Measurements from ENCODE around the gene TRABD2A.
"Not testable (repeated sequence)": the region's sequence is repeated elsewhere in the genome, so short reads cannot be mapped to it uniquely, and the experiment has no call there.

The TRABD2A gene

GRCh38 chr2:84880645-84881521 lies at the start of gene TRABD2A:
TRABD2A (minus strand) TSS chr2:84881084; CDS start chr2:84881039, 45 bp downstream.
- no peak within 1 kb of the TSS for H3K27ac ChIP-seq (ENCODE audit: low read length)
- H3K4me1 ChIP-seq (ENCODE audit: control insufficient read depth in 1 of 2, insufficient read depth in 2 of 2, low read length in 2 of 2) = peaks cover 0 to 23% of the 10 kb centered on the region in 2 donors
- H3K4me3 ChIP-seq (ENCODE audit: low read depth in 1 of 2, low read length in 2 of 2) = peak within 1 kb of the TSS; percentile 71 to 72
- H3K27me3 ChIP-seq (ENCODE audit: low read depth, low read length) = peaks cover 10% of the 10 kb centered on the region
- H3K36me3 ChIP-seq (ENCODE audit: control insufficient read depth in 1 of 2, insufficient read depth in 2 of 2, low read length in 2 of 2) = no peaks in the 10 kb centered on the region
- H3K9me3 ChIP-seq (ENCODE audit: control insufficient read depth in 1 of 2, low read length in 2 of 2) = no peaks in the 10 kb centered on the region

- no peaks in the 10 kb centered on the region for H3K36me3 ChIP-seq (ENCODE audit: control insufficient read depth in 1 of 2, insufficient read depth in 2 of 2, low read length in 2 of 2)
- H3K4me1 ChIP-seq (ENCODE audit: control insufficient read depth in 1 of 2, insufficient read depth in 2 of 2, low read length in 2 of 2) = peaks cover 0 to 16% of the 10 kb centered on the region in 2 donors
- H3K9me3 ChIP-seq (ENCODE audit: control insufficient read depth in 1 of 2, low read length in 2 of 2) = no peaks in the 10 kb centered on the region
- H3K27me3 ChIP-seq (ENCODE audit: low read depth, low read length) = no peaks in the 10 kb centered on the region
- H3K27ac ChIP-seq (ENCODE audit: low read length) = no peak overlapping the region
- H3K4me3 ChIP-seq (ENCODE audit: low read depth in 1 of 2, low read length in 2 of 2) = peak overlapping the region; percentile 61 to 73
These were observed 46.4 kb upstream of the TRABD2A start for GRCh38 chr2:84927275-84927627.

GRCh38 chr2:84925724-84926376 lies 45.0 kb upstream of the TRABD2A start:
- H3K9me3 ChIP-seq (ENCODE audit: control insufficient read depth in 1 of 2, low read length in 2 of 2) = no peaks in the 10 kb centered on the region
- H3K4me1 ChIP-seq (ENCODE audit: control insufficient read depth in 1 of 2, insufficient read depth in 2 of 2, low read length in 2 of 2) = peaks cover 0 to 16% of the 10 kb centered on the region in 2 donors
- peak overlapping the region; percentile 61 to 73 for H3K4me3 ChIP-seq (ENCODE audit: low read depth in 1 of 2, low read length in 2 of 2)
- no peaks in the 10 kb centered on the region for H3K36me3 ChIP-seq (ENCODE audit: control insufficient read depth in 1 of 2, insufficient read depth in 2 of 2, low read length in 2 of 2)
- no peak overlapping the region for H3K27ac ChIP-seq (ENCODE audit: low read length)
- no peaks in the 10 kb centered on the region for H3K27me3 ChIP-seq (ENCODE audit: low read depth, low read length)

- H3K9me3 ChIP-seq (ENCODE audit: control insufficient read depth in 1 of 2, low read length in 2 of 2) = no peaks in the 10 kb centered on the region
- H3K27ac ChIP-seq (ENCODE audit: low read length) = no peak overlapping the region
- H3K36me3 ChIP-seq (ENCODE audit: control insufficient read depth in 1 of 2, insufficient read depth in 2 of 2, low read length in 2 of 2) = no peaks in the 10 kb centered on the region
- peaks cover 0 to 16% of the 10 kb centered on the region in 2 donors for H3K4me1 ChIP-seq (ENCODE audit: control insufficient read depth in 1 of 2, insufficient read depth in 2 of 2, low read length in 2 of 2)
- no peaks in the 10 kb centered on the region for H3K27me3 ChIP-seq (ENCODE audit: low read depth, low read length)
- no peak overlapping the region for H3K4me3 ChIP-seq (ENCODE audit: low read depth in 1 of 2, low read length in 2 of 2)
These were observed 44.4 kb upstream of the TRABD2A start for GRCh38 chr2:84925336-84925723.

GRCh38 chr2:84924173-84925106 lies 43.6 kb upstream of the TRABD2A start:
- no peaks in the 10 kb centered on the region for H3K27me3 ChIP-seq (ENCODE audit: low read depth, low read length)
- H3K27ac ChIP-seq (ENCODE audit: low read length) = peak overlapping the region; percentile 54

GRCh38 chr2:84923009-84923408 lies 42.1 kb upstream of the TRABD2A start:
- Histone ChIP-seq H3K27me3 (ENCODE audit: low read depth, low read length) (no peaks in the 10 kb centered on the region), H3K36me3 (ENCODE audit: control insufficient read depth in 1 of 2, insufficient read depth in 2 of 2, low read length in 2 of 2) (peaks cover 0 to 4% of the 10 kb centered on the region in 2 donors), H3K27ac (ENCODE audit: low read length) (no peak overlapping the region), H3K4me3 (ENCODE audit: low read depth in 1 of 2, low read length in 2 of 2) (no peak overlapping the region), H3K4me1 (ENCODE audit: control insufficient read depth in 1 of 2, insufficient read depth in 2 of 2, low read length in 2 of 2) (peaks cover 3 to 20% of the 10 kb centered on the region in 2 donors), H3K9me3 (ENCODE audit: control insufficient read depth in 1 of 2, low read length in 2 of 2) (no peaks in the 10 kb centered on the region)

More at GRCh38 chr2:84924173-84925106, 43.6 kb upstream of the TRABD2A start:
- Histone ChIP-seq H3K9me3 (ENCODE audit: control insufficient read depth in 1 of 2, low read length in 2 of 2) (no peaks in the 10 kb centered on the region), H3K4me3 (ENCODE audit: low read depth in 1 of 2, low read length in 2 of 2) (no peak overlapping the region), H3K4me1 (ENCODE audit: control insufficient read depth in 1 of 2, insufficient read depth in 2 of 2, low read length in 2 of 2) (peaks cover 2 to 20% of the 10 kb centered on the region in 2 donors), H3K36me3 (ENCODE audit: control insufficient read depth in 1 of 2, insufficient read depth in 2 of 2, low read length in 2 of 2) (peaks cover 0 to 4% of the 10 kb centered on the region in 2 donors)

GRCh38 chr2:84919885-84920580 lies 39.1 kb upstream of the TRABD2A start:
- Histone ChIP-seq H3K4me3 (ENCODE audit: low read depth in 1 of 2, low read length in 2 of 2) (peak overlapping the region in 1 of 2 donors; percentile 23), H3K27ac (ENCODE audit: low read length) (peak overlapping the region; percentile 62), H3K4me1 (ENCODE audit: control insufficient read depth in 1 of 2, insufficient read depth in 2 of 2, low read length in 2 of 2) (peaks cover 3 to 4% of the 10 kb centered on the region in 2 donors), H3K36me3 (ENCODE audit: control insufficient read depth in 1 of 2, insufficient read depth in 2 of 2, low read length in 2 of 2) (peaks cover 0 to 4% of the 10 kb centered on the region in 2 donors), H3K27me3 (ENCODE audit: low read depth, low read length) (no peaks in the 10 kb centered on the region), H3K9me3 (ENCODE audit: control insufficient read depth in 1 of 2, low read length in 2 of 2) (no peaks in the 10 kb centered on the region)

GRCh38 chr2:84918430-84918829 lies 37.5 kb upstream of the TRABD2A start:
- Histone ChIP-seq H3K27me3 (ENCODE audit: low read depth, low read length) (no peaks in the 10 kb centered on the region), H3K4me3 (ENCODE audit: low read depth in 1 of 2, low read length in 2 of 2) (no peak overlapping the region), H3K9me3 (ENCODE audit: control insufficient read depth in 1 of 2, low read length in 2 of 2) (no peaks in the 10 kb centered on the region), H3K27ac (ENCODE audit: low read length) (no peak overlapping the region), H3K36me3 (ENCODE audit: control insufficient read depth in 1 of 2, insufficient read depth in 2 of 2, low read length in 2 of 2) (peaks cover 0 to 4% of the 10 kb centered on the region in 2 donors), H3K4me1 (ENCODE audit: control insufficient read depth in 1 of 2, insufficient read depth in 2 of 2, low read length in 2 of 2) (peaks cover 3 to 4% of the 10 kb centered on the region in 2 donors)

GRCh38 chr2:84917821-84918220 lies 36.9 kb upstream of the TRABD2A start:
- not testable (repeated sequence) for H3K27me3 ChIP-seq (ENCODE audit: low read depth, low read length); H3K4me3 ChIP-seq (ENCODE audit: low read depth in 1 of 2, low read length in 2 of 2); H3K27ac ChIP-seq (ENCODE audit: low read length)

GRCh38 chr2:84915675-84916074 lies 34.8 kb upstream of the TRABD2A start:
- not testable (repeated sequence) for H3K4me3 ChIP-seq (ENCODE audit: low read depth in 1 of 2, low read length in 2 of 2); H3K27me3 ChIP-seq (ENCODE audit: low read depth, low read length); H3K4me1 ChIP-seq (ENCODE audit: control insufficient read depth in 1 of 2, insufficient read depth in 2 of 2, low read length in 2 of 2); H3K9me3 ChIP-seq (ENCODE audit: control insufficient read depth in 1 of 2, low read length in 2 of 2); H3K27ac ChIP-seq (ENCODE audit: low read length); H3K36me3 ChIP-seq (ENCODE audit: control insufficient read depth in 1 of 2, insufficient read depth in 2 of 2, low read length in 2 of 2)

More at GRCh38 chr2:84917821-84918220, 36.9 kb upstream of the TRABD2A start:
- not testable (repeated sequence) for H3K9me3 ChIP-seq (ENCODE audit: control insufficient read depth in 1 of 2, low read length in 2 of 2); H3K36me3 ChIP-seq (ENCODE audit: control insufficient read depth in 1 of 2, insufficient read depth in 2 of 2, low read length in 2 of 2); H3K4me1 ChIP-seq (ENCODE audit: control insufficient read depth in 1 of 2, insufficient read depth in 2 of 2, low read length in 2 of 2)
